GM21447 (cell line): Measurements from ENCODE around the gene NODAL.

Source experiments
- ATAC-seq: cut with Tn5 transposase; IDR thresholded peaks from one replicate; pipeline ENCODE4 v1.9.1; 2021; ENCODE audit not compliant: unreplicated experiment

NODAL gene

GRCh38 chr10:70465278-70465677, 23.8 kb upstream of the NODAL start:
- no peak for ATAC-seq

GRCh38 chr10:70462349-70462984, 21.0 kb upstream of the NODAL start:
- no peak for ATAC-seq

- no peak for ATAC-seq
These were observed 20.2 kb upstream of the NODAL start for GRCh38 chr10:70461397-70462348.

- ATAC-seq: no peak
These were observed 18.5 kb upstream of the NODAL start for GRCh38 chr10:70459774-70460490.

- no peak for ATAC-seq
These were observed 17.7 kb upstream of the NODAL start for GRCh38 chr10:70459061-70459773.

GRCh38 chr10:70458329-70459060, 17.0 kb upstream of the NODAL start:
- ATAC-seq: no peak

- no peak for ATAC-seq
These were observed 16.4 kb upstream of the NODAL start for GRCh38 chr10:70457759-70458305.

- no peak for ATAC-seq
These were observed 14.7 kb upstream of the NODAL start for GRCh38 chr10:70456164-70456563.

- no peak for ATAC-seq
These were observed 13.7 kb upstream of the NODAL start for GRCh38 chr10:70455213-70455630.

- ATAC-seq: no peak
These were observed 6.8 kb upstream of the NODAL start for GRCh38 chr10:70448236-70448635.

- no peak for ATAC-seq
These were observed 4.5 kb upstream of the NODAL start for GRCh38 chr10:70445718-70446657.

- ATAC-seq: no peak
These were observed 3.3 kb upstream of the NODAL start for GRCh38 chr10:70444744-70445143.

- no peak for ATAC-seq
These were observed 979 bp upstream of the NODAL start for GRCh38 chr10:70442332-70442988.

GRCh38 chr10:70441895-70442309, 421 bp upstream of the NODAL start:
- ATAC-seq: no peak

- ATAC-seq: no peak
These were observed 953 bp downstream of the NODAL start for GRCh38 chr10:70440296-70441160.

- ATAC-seq: no peak
These were observed 3.8 kb downstream of the NODAL start for GRCh38 chr10:70437721-70438120.
